Keratinocyte (primary cell): ENCODE results near the gene CCDC60. TPM values are rescaled to one million over a fixed set of nuclear protein-coding genes. Genes with fewer than 3 reads are reported as not detected.

Experiments
- DNase-seq: peaks from one replicate; pipeline ENCODE4 v3.0.0-alpha.2; 2011; ENCODE audit warnings: low read depth, missing footprints, low spot score
- FAIRE-seq: peaks from 2 replicates; lab custom pipeline; 2011; peaks lifted over from hg19 to GRCh38; lab: Jason Lieb, UNC
- H2AFZ ChIP-seq: 2 replicates; pipeline ENCODE4 v1.6.0; 2012; ENCODE audit warnings: low read length, control low read depth, inconsistent platforms; ENCODE audit not compliant: control insufficient read depth
- H3K27ac ChIP-seq: 2 replicates; pipeline ENCODE4 v1.5.1; 2011; ENCODE audit warnings: low read length; ENCODE audit not compliant: control insufficient read depth, insufficient read depth
- H3K27me3 ChIP-seq: 3 replicates; pipeline ENCODE4 v1.6.0; 2011; ENCODE audit warnings: low read length; ENCODE audit not compliant: control insufficient read depth, insufficient read depth; ENCODE audit errors: extremely low read depth
- H3K36me3 ChIP-seq, 2 experiments: 2 replicates in 1 of 2; 3 replicates in 1 of 2; pipeline ENCODE4 v1.5.1; 2011; ENCODE audit warnings: low read length in 2 of 2, mild to moderate bottlenecking in 1 of 2; ENCODE audit not compliant: control insufficient read depth in 2 of 2, insufficient read depth in 2 of 2; ENCODE audit errors: extremely low read depth in 1 of 2
- H3K4me1 ChIP-seq: 3 replicates; pipeline ENCODE4 v1.5.1; 2011; ENCODE audit warnings: low read length; ENCODE audit not compliant: control insufficient read depth, insufficient read depth; ENCODE audit errors: extremely low read depth
- H3K4me2 ChIP-seq: 3 replicates; pipeline ENCODE4 v1.6.0; 2011; ENCODE audit warnings: low read depth, low read length; ENCODE audit not compliant: control insufficient read depth, insufficient read depth; ENCODE audit errors: extremely low read depth
- H3K4me3 ChIP-seq, 3 experiments: fragments of 200-600 bp in 1 of 3; sonication (generic) in 1 of 3; 2 replicates in 2 of 3; 3 replicates in 1 of 3; pipeline ENCODE4 v1.5.1; 2011 to 2016; ENCODE audit warnings: low read length in 3 of 3, mild to moderate bottlenecking in 3 of 3, control low read depth in 2 of 3, inconsistent platforms in 1 of 3, low read depth in 1 of 3, mixed read lengths in 1 of 3, mixed run types in 1 of 3, moderate library complexity in 1 of 3; ENCODE audit not compliant: control insufficient read depth in 2 of 3, insufficient read depth in 2 of 3; ENCODE audit errors: extremely low read depth in 1 of 3
- H3K79me2 ChIP-seq: 2 replicates; pipeline ENCODE4 v1.6.0; 2012; ENCODE audit warnings: low read length; ENCODE audit not compliant: control insufficient read depth, insufficient read depth
- H3K9ac ChIP-seq: 3 replicates; pipeline ENCODE4 v1.6.0; 2011; ENCODE audit warnings: low read length; ENCODE audit not compliant: control insufficient read depth, insufficient read depth; ENCODE audit errors: extremely low read depth
- H3K9me1 ChIP-seq: 3 replicates; pipeline ENCODE4 v1.6.0; 2011; ENCODE audit warnings: low read length; ENCODE audit not compliant: control insufficient read depth, insufficient read depth; ENCODE audit errors: extremely low read depth
- H3K9me3 ChIP-seq: 2 replicates; pipeline ENCODE4 v1.5.1; 2012; ENCODE audit warnings: low read depth, low read length; ENCODE audit not compliant: control insufficient read depth
- H4K20me1 ChIP-seq: 3 replicates; pipeline ENCODE4 v1.6.0; 2011; ENCODE audit warnings: low read length; ENCODE audit not compliant: control insufficient read depth, insufficient read depth; ENCODE audit errors: extremely low read depth
- CTCF ChIP-seq, 3 experiments: IDR thresholded peaks in 1 of 3; conservative IDR thresholded peaks in 1 of 3; optimal IDR thresholded peaks in 1 of 3; 2 replicates in 2 of 3; 3 replicates in 1 of 3; pipeline versions ENCODE3 to v1.5.1; 2011; ENCODE audit warnings: low read length in 3 of 3, mild to moderate bottlenecking in 3 of 3, moderate library complexity in 2 of 3, control low read depth in 1 of 3, inconsistent platforms in 1 of 3; ENCODE audit not compliant: insufficient read depth in 2 of 3; ENCODE audit errors: extremely low read depth in 1 of 3
- EZH2 ChIP-seq: IDR thresholded peaks from one replicate; pipeline ENCODE4 v1.6.1; 2012; ENCODE audit warnings: inconsistent platforms, mild to moderate bottlenecking, low read length, moderate library complexity
- dilution Hi-C: fragments of 300-500 bp; cut with MboI; formaldehyde crosslinking; loops from one replicate; pipeline ENCODE4 v1.7.0; 2020; ENCODE audit warnings: low sequenced_read_pairs; ENCODE audit not compliant: extremely low pct_ligation_motif_present
- polyA plus RNA-seq, 5 experiments: library from polyadenylated mRNA; depleted of rRNA in 3 of 5; stranded (reverse) in 3 of 5; stranded (forward) in 1 of 5; unstranded in 1 of 5; fragments of >200 nt; gene quantifications; 1 replicate in 1 of 5; 2 replicates in 3 of 5; 3 replicates in 1 of 5; pipeline versions ENCODE4 v1.2.1 to v1.2.3, GENCODE V29; 2011 to 2012; ENCODE audit warnings: missing spikeins in 2 of 5, low read depth in 1 of 5, low replicate concordance in 1 of 5

Gene CCDC60
- polyA plus RNA-seq, 1 donor (not counting 4 experiments of a cell fraction or from before 2014, with no cell fraction given), result 0.09 TPM

- Histone ChIP-seq H3K9ac (no peak overlapping the region), H3K4me2 (no peak overlapping the region), H3K9me1 (no peaks in the 10 kb centered on the region), H3K27ac (no peak overlapping the region), H3K4me1 (no peaks in the 10 kb centered on the region), H2AFZ (no peak overlapping the region), H3K36me3 (no peaks in the 10 kb centered on the region), H3K4me3 (no peak overlapping the region), H3K79me2 (no peaks in the 10 kb centered on the region), H3K9me3 (no peaks in the 10 kb centered on the region), H4K20me1 (no peaks in the 10 kb centered on the region), H3K27me3 (no peaks in the 10 kb centered on the region)
- TF ChIP-seq CTCF (optimal IDR thresholded peaks at IDR 0.05 in 1 of 3, IDR thresholded peaks at IDR 0.05 in 1 of 3, conservative IDR thresholded peaks at IDR 0.05 in 1 of 3; ENCODE audit: extremely low read depth in 1 of 3, insufficient read depth in 2 of 3, low read length in 3 of 3) (no peak), EZH2 (no peak)
- FAIRE-seq (no peak), DNase-seq (no peak)
- dilution Hi-C loops, result no loop called here
Observed at GRCh38 chr12:119306593-119306992, 27.9 kb upstream of the CCDC60 start.

DNA sequence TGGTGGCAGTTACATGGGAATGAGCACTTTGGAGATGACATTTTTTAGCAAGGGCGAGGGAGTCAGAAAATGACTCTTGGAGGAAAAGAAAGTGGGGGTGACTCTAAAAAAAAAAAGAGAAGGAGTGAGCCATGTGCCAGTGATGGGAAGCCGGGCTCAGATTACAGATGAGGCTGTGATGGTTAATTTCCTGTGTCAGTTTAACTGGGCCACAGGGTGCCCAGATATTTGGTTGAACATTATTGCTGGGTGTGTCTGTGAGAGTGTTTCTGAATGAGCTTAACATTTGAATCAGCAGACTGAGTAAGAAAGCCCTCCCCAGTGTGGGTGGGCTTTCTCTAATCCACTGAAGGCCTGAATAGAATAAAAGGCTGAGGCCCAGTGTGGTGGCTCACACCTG is 26.8 kb upstream of the CCDC60 start:
- Histone ChIP-seq H3K9me3 (no peaks in the 10 kb centered on the region), H3K4me2 (no peak overlapping the region), H3K27me3 (no peaks in the 10 kb centered on the region), H2AFZ (no peak overlapping the region), H3K9ac (no peak overlapping the region), H3K4me1 (no peaks in the 10 kb centered on the region), H3K36me3 (no peaks in the 10 kb centered on the region), H3K79me2 (no peaks in the 10 kb centered on the region), H4K20me1 (no peaks in the 10 kb centered on the region), H3K4me3 (no peak overlapping the region), H3K9me1 (no peaks in the 10 kb centered on the region), H3K27ac (no peak overlapping the region)
- FAIRE-seq, result no peak
- dilution Hi-C loops, result no loop called here
- no peak for DNase-seq
- TF ChIP-seq EZH2 (no peak), CTCF (optimal IDR thresholded peaks at IDR 0.05 in 1 of 3, IDR thresholded peaks at IDR 0.05 in 1 of 3, conservative IDR thresholded peaks at IDR 0.05 in 1 of 3; ENCODE audit: extremely low read depth in 1 of 3, insufficient read depth in 2 of 3, low read length in 3 of 3) (no peak)
